Stimulated activated CD4-positive, alpha-beta T cell treated with anti-CD3 and anti-CD28 coated beads, Interleukin-1b, Interleukin-23, amount 100 ng/mL, for 4 hours (primary cell): ENCODE measurements around the gene CASP10.
A peak's percentile ranks its signal among the peaks of the same experiment; 100 is the strongest.

Source experiments
- DNase-seq, 2 donors: peaks; one replicate each; pipeline ENCODE4 v3.0.0-alpha.2; 2020; ENCODE audit warnings: low read depth in 2 of 2

The CASP10 gene

GRCh38 chr2:201258666-201259615, 76.0 kb downstream of the CASP10 start:
- no peak for DNase-seq

GRCh38 chr2:201260302-201260800, 77.4 kb downstream of the CASP10 start, which contains the start of gene CASP8:
TSS of gene CASP8 (plus strand) at chr2:201260536. CDS start at chr2:201266487, 5,951 bp downstream.
- peak; percentile 27 to 48 for DNase-seq

GRCh38 chr2:201261471-201261870, 78.5 kb downstream of the CASP10 start:
- no peak for DNase-seq

- DNase-seq, result no peak
Observed at GRCh38 chr2:201261906-201262305, 79.0 kb downstream of the CASP10 start.

- DNase-seq, result no peak
Observed at GRCh38 chr2:201262718-201263117, 79.8 kb downstream of the CASP10 start.

GRCh38 chr2:201263779-201264178, 80.8 kb downstream of the CASP10 start:
- DNase-seq, result no peak

GRCh38 chr2:201264472-201265173, 81.7 kb downstream of the CASP10 start:
- DNase-seq, result no peak

- no peak for DNase-seq
Observed at GRCh38 chr2:201266629-201267028, 83.7 kb downstream of the CASP10 start.

GRCh38 chr2:201267278-201268030, 84.5 kb downstream of the CASP10 start:
- no peak for DNase-seq

- no peak for DNase-seq
Observed at GRCh38 chr2:201269764-201270163, 86.8 kb downstream of the CASP10 start.

- DNase-seq, result no peak
Observed at GRCh38 chr2:201270293-201271001, 87.5 kb downstream of the CASP10 start.

- DNase-seq, result no peak
Observed at GRCh38 chr2:201271917-201272316, 89.0 kb downstream of the CASP10 start.

- no peak for DNase-seq
Observed at GRCh38 chr2:201273330-201273983, 90.5 kb downstream of the CASP10 start.

- DNase-seq, result no peak
Observed at GRCh38 chr2:201275069-201275468, 92.1 kb downstream of the CASP10 start.

GRCh38 chr2:201275990-201276389, 93.0 kb downstream of the CASP10 start:
- DNase-seq, result no peak

GRCh38 chr2:201276511-201276910, 93.6 kb downstream of the CASP10 start:
- no peak for DNase-seq
